SK-N-SH (cell line): ENCODE measurements around the gene ZDHHC14. TPM values are rescaled to one million over a fixed set of nuclear protein-coding genes. Genes with fewer than 3 reads are reported as not detected.
A peak's percentile ranks its signal among the peaks of the same experiment; 100 is the strongest.

ENCODE experiments used
- CTCF ChIA-PET: fragments of 300-600, 350-600 bp; formaldehyde crosslinking; extraction: SDS; loops from one replicate; lab custom pipeline; 2021; lab: Yijun Ruan, JAX
- POLR2A ChIA-PET: fragments of 350-600 bp; sonication (Branson Sonifier 250); formaldehyde crosslinking; extraction: SDS; loops from one replicate; lab custom pipeline; 2020; ENCODE audit warnings: antibody characterized with exemption, inconsistent platforms; lab: Yijun Ruan, JAX
- DNase-seq: peaks from one replicate; pipeline ENCODE4 v3.0.0; 2012
- H2AFZ ChIP-seq: fragments of 200-600 bp; sonication (generic); 2 replicates; pipeline ENCODE4 v1.8.1; 2016; ENCODE audit warnings: antibody characterized with exemption, mild to moderate bottlenecking, low read depth
- H3F3A ChIP-seq: fragments of 200-600 bp; sonication (generic); replicated peaks from 2 replicates; pipeline ENCODE3; 2016; ENCODE audit warnings: antibody characterized with exemption, mild to moderate bottlenecking; ENCODE audit not compliant: insufficient read depth
- H3K27ac ChIP-seq, 2 experiments: fragments of 200-500 bp in 1 of 2; fragments of 200-600 bp in 1 of 2; sonication (Bioruptor generic) in 1 of 2; sonication (generic), shearing (Covaris generic) in 1 of 2; 2 replicates each; pipeline versions ENCODE4 v1.5.1 to v1.6.1; 2014 to 2016; ENCODE audit warnings: low read depth in 2 of 2, inconsistent platforms in 1 of 2, low read length in 1 of 2, mild to moderate bottlenecking in 1 of 2, mixed read lengths in 1 of 2
- H3K27me3 ChIP-seq: fragments of 200-600 bp; sonication (generic), shearing (Covaris generic); 2 replicates; pipeline ENCODE4 v1.6.1; 2016; ENCODE audit warnings: mixed run types; ENCODE audit not compliant: insufficient read depth
- H3K36me3 ChIP-seq, 2 experiments: fragments of 200-500 bp in 1 of 2; fragments of 200-600 bp in 1 of 2; sonication (Bioruptor generic) in 1 of 2; sonication (generic) in 1 of 2; replicated peaks in 1 of 2; 2 replicates each; pipeline versions ENCODE3 to v1.5.1; 2014 to 2016; ENCODE audit warnings: low read length in 1 of 2, mild to moderate bottlenecking in 1 of 2; ENCODE audit not compliant: insufficient read depth in 2 of 2, control insufficient read depth in 1 of 2
- H3K4me1 ChIP-seq, 2 experiments: fragments of 200-500 bp in 1 of 2; fragments of 200-600 bp in 1 of 2; sonication (Bioruptor generic) in 1 of 2; sonication (generic), shearing (Covaris generic) in 1 of 2; 2 replicates each; pipeline versions ENCODE4 v1.5.1 to v1.6.1; 2014 to 2016; ENCODE audit warnings: low read depth in 1 of 2, low read length in 1 of 2, mixed run types in 1 of 2; ENCODE audit not compliant: insufficient read depth in 2 of 2, control insufficient read depth in 1 of 2
- H3K4me2 ChIP-seq: fragments of 200-600 bp; sonication (generic), shearing (Covaris generic); 2 replicates; pipeline ENCODE4 v1.6.1; 2017; ENCODE audit warnings: mixed run types
- H3K4me3 ChIP-seq, 2 experiments: fragments of 200-500 bp in 1 of 2; fragments of 200-600 bp in 1 of 2; sonication (Bioruptor generic) in 1 of 2; sonication (generic), shearing (Covaris generic) in 1 of 2; 2 replicates each; pipeline versions ENCODE4 v1.5.1 to v1.8.1; 2014 to 2016; ENCODE audit warnings: low read depth in 2 of 2, inconsistent platforms in 1 of 2, low read length in 1 of 2, mild to moderate bottlenecking in 1 of 2, mixed read lengths in 1 of 2, moderate library complexity in 1 of 2
- H3K79me2 ChIP-seq: fragments of 200-600 bp; sonication (generic); 2 replicates; pipeline ENCODE4 v1.8.1; 2017; ENCODE audit warnings: mild to moderate bottlenecking; ENCODE audit not compliant: insufficient read depth
- H3K9ac ChIP-seq: fragments of 200-600 bp; sonication (generic); 2 replicates; pipeline ENCODE4 v1.6.1; 2017; ENCODE audit warnings: mixed run types
- H3K9me2 ChIP-seq: fragments of 200-600 bp; sonication (generic); 2 replicates; pipeline ENCODE4 v1.6.1; 2017; ENCODE audit warnings: mixed run types
- H3K9me3 ChIP-seq: fragments of 200-600 bp; sonication (generic); 2 replicates; pipeline ENCODE4 v1.6.1; 2017; ENCODE audit warnings: mixed run types, mild to moderate bottlenecking, moderate library complexity
- H4K20me1 ChIP-seq: fragments of 200-600 bp; sonication (generic); 2 replicates; pipeline ENCODE4 v1.6.1; 2017; ENCODE audit warnings: mild to moderate bottlenecking, mixed run types; ENCODE audit not compliant: insufficient read depth
- CTCF ChIP-seq: fragments of 200-600 bp; sonication (generic); IDR thresholded peaks from 2 replicates; pipeline ENCODE4 v1.6.1; 2017; ENCODE audit warnings: antibody characterized with exemption, mild to moderate bottlenecking, moderate library complexity
- EP300 ChIP-seq, 2 experiments: IDR thresholded peaks; 2 replicates each; pipeline versions ENCODE4 v1.4.0 to v1.6.1; 2012; ENCODE audit warnings: borderline replicate concordance in 1 of 2, low read depth in 1 of 2, low read length in 1 of 2
- EZH2phosphoT487 ChIP-seq: fragments of 200-600 bp; sonication (generic); IDR thresholded peaks from 2 replicates; pipeline ENCODE4 v1.6.1; 2017; ENCODE audit warnings: low read depth, mixed run types, mild to moderate bottlenecking, antibody characterized with exemption, moderate library complexity, borderline replicate concordance
- FOXM1 ChIP-seq: IDR thresholded peaks from 2 replicates; pipeline ENCODE4 v1.4.0; 2012; ENCODE audit warnings: low read depth, mild to moderate bottlenecking
- GABPA ChIP-seq: IDR thresholded peaks from 2 replicates; pipeline ENCODE4 v1.4.0; 2012; ENCODE audit warnings: low read depth, mild to moderate bottlenecking
- MEF2A ChIP-seq: IDR thresholded peaks from 2 replicates; pipeline ENCODE4 v1.4.0; 2012; ENCODE audit warnings: low read depth, borderline replicate concordance
- MXI1 ChIP-seq: IDR thresholded peaks from 2 replicates; pipeline ENCODE4 v1.6.1; 2012; ENCODE audit warnings: mild to moderate bottlenecking, low read depth, low read length, improper control_type of control experiment
- NFIC ChIP-seq: IDR thresholded peaks from 2 replicates; pipeline ENCODE4 v1.4.0; 2012; ENCODE audit warnings: borderline replicate concordance
- NRF1 ChIP-seq: IDR thresholded peaks from 2 replicates; pipeline ENCODE4 v1.6.1; 2012; ENCODE audit warnings: low read depth, mild to moderate bottlenecking, low read length
- POLR2AphosphoS5 ChIP-seq: IDR thresholded peaks from 2 replicates; pipeline ENCODE4 v1.6.1; 2012; ENCODE audit warnings: low read depth, low read length
- REST ChIP-seq: IDR thresholded peaks from 2 replicates; pipeline ENCODE4 v1.6.1; 2012; ENCODE audit warnings: mild to moderate bottlenecking, low read depth, low read length, moderate library complexity
- RFX5 ChIP-seq: IDR thresholded peaks from 2 replicates; pipeline ENCODE4 v1.6.1; 2012; ENCODE audit warnings: mild to moderate bottlenecking, improper control_type of control experiment, low read length
- SIN3A ChIP-seq: IDR thresholded peaks from 2 replicates; pipeline ENCODE4 v1.6.1; 2012; ENCODE audit warnings: low read depth, mild to moderate bottlenecking, low read length, moderate library complexity, borderline replicate concordance
- TAF1 ChIP-seq: IDR thresholded peaks from 2 replicates; pipeline ENCODE4 v1.6.1; 2012; ENCODE audit warnings: low read depth, mild to moderate bottlenecking, low read length, moderate library complexity, borderline replicate concordance
- TEAD4 ChIP-seq: IDR thresholded peaks from 2 replicates; pipeline ENCODE4 v1.4.0; 2012; ENCODE audit warnings: mild to moderate bottlenecking, borderline replicate concordance; ENCODE audit not compliant: insufficient read depth
- USF1 ChIP-seq: IDR thresholded peaks from 2 replicates; pipeline ENCODE4 v1.4.0; 2012; ENCODE audit warnings: low read depth, borderline replicate concordance
- USF2 ChIP-seq: fragments of 150-350 bp; IDR thresholded peaks from 2 replicates; pipeline ENCODE4 v1.6.1; 2017; ENCODE audit warnings: antibody characterized with exemption, low read length, low read depth, borderline replicate concordance
- WGBS: methylation state at CpG from one replicate; pipeline ENCODE4 v1.1.6; 2017; ENCODE audit warnings: low lambda C conversion rate; 5-methylcytosine and 5-hydroxymethylcytosine counted together
- polyA plus RNA-seq, 3 experiments: library from polyadenylated mRNA; depleted of rRNA; stranded (reverse); fragments of >200 nt; gene quantifications; 2 replicates each; pipeline ENCODE4 v1.2.3, GENCODE V29; 2012

The ZDHHC14 gene
- polyA plus RNA-seq, 1 of the 3 experiments (the other 2 are of a cell fraction), result 5.4 TPM

- WGBS, result 61% methylated on average over 7 of the region's 7 CpGs
- H3K27me3 ChIP-seq, result no peaks in the 10 kb centered on the region
- no peaks in the 10 kb centered on the region for H4K20me1 ChIP-seq
- TF ChIP-seq POLR2AphosphoS5, result no peak
- no peak for TF ChIP-seq FOXM1
- TF ChIP-seq RFX5, result no peak
- no peak for TF ChIP-seq TAF1
- no peak for TF ChIP-seq USF2
- TF ChIP-seq USF1, result no peak
- TF ChIP-seq REST, result no peak
- TF ChIP-seq GABPA, result no peak
- no peak for TF ChIP-seq EP300 (IDR thresholded peaks at IDR 0.05; ENCODE audit: borderline replicate concordance in 1 of 2, low read depth in 1 of 2, low read length in 1 of 2)
- no peak for TF ChIP-seq SIN3A
- no peak for TF ChIP-seq NRF1
- TF ChIP-seq MXI1, result no peak
- no peak for TF ChIP-seq TEAD4
- no peak for TF ChIP-seq CTCF
- no peak for TF ChIP-seq NFIC
- TF ChIP-seq EZH2phosphoT487, result no peak
- no peak for TF ChIP-seq MEF2A
- peak overlapping the region in 1 of 2 experiments; percentile 28; a peak in 1 of 4 replicates for H3K27ac ChIP-seq
- no peaks in the 10 kb centered on the region for H3F3A ChIP-seq
- H3K9me3 ChIP-seq, result no peaks in the 10 kb centered on the region
- no peaks in the 10 kb centered on the region for H3K79me2 ChIP-seq
- peaks cover 0 to 29% of the 10 kb centered on the region in 2 experiments; a peak in 2 of 4 replicates for H3K4me1 ChIP-seq
- no peak overlapping the region for H2AFZ ChIP-seq
- H3K4me2 ChIP-seq, result no peak overlapping the region
- no peaks in the 10 kb centered on the region for H3K36me3 ChIP-seq
- CTCF ChIA-PET, result no interaction called here
- H3K9ac ChIP-seq, result no peak overlapping the region
- no peaks in the 10 kb centered on the region for H3K9me2 ChIP-seq
- no peak for DNase-seq
- no peak overlapping the region for H3K4me3 ChIP-seq
- POLR2A ChIA-PET, result no interaction called here
Observed at GRCh38 chr6:157432231-157432891, 51.4 kb downstream of the ZDHHC14 start.
